Fibroblast of upper back skin (primary cell): ENCODE data around the gene MOCS1.
"Not testable (repeated sequence)": the region's sequence is repeated elsewhere in the genome, so short reads cannot be mapped to it uniquely, and the experiment has no call there.

Experiments used
- DNase-seq: peaks from one replicate; pipeline ENCODE4 v3.0.0-alpha.2; 2013

The MOCS1 gene

DNA sequence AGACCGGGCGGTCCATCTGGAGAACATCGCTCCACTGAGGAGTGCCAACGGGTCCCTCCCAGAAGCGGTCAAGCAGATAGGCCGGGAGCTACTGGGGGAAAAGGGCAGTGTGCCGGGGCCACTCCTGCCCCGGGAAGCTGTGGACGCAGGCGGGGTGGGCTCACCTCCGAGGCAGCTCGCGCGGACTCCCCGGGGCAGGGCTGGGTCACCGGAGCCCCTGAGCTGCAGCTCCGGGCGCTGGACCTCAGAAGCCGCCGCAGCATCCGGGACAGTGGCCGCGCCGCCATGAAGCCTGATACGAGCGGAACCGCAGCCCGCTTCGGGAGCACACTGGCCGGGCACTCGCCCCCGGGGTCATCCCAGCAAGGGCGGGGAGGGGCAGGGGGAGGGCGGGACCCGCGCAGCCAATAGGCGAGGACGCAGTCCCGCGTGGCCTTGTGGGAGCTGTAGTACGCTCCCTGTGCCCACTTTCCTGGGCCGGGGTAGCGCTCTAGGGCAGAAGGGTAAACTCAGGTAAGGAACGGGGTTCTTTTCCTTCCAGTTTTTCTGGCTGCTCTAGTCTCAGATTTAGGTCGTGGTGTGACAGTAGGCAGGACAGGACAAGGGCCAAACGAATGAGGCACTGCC is at the start of gene MOCS1:
Gene MOCS1 (minus strand): TSS at position 332 of the 627 bp plus-strand sequence. CDS start 45 bp downstream, at position 287.
- DNase-seq, result peak; percentile 56

DNA sequence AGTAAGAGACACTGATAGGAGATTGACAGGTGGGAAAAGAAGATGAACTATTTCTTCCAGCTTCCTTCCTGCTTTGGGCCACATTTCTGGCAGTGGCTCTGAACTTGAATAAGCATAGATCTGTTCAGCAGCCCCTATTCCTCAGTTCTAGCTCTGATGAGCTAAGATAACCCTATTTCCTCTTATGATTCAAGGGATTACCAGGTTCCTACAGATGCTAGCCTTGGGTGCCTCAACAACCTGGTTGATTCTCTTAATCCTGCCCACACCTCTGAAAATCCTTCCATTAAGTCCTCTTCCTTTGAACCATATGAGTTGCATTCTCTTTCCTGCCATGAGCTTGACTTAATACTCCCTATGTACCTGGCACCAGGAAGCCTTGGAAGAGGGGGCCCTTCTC is 49.8 kb upstream of the MOCS1 start:
- DNase-seq, result no peak

DNA sequence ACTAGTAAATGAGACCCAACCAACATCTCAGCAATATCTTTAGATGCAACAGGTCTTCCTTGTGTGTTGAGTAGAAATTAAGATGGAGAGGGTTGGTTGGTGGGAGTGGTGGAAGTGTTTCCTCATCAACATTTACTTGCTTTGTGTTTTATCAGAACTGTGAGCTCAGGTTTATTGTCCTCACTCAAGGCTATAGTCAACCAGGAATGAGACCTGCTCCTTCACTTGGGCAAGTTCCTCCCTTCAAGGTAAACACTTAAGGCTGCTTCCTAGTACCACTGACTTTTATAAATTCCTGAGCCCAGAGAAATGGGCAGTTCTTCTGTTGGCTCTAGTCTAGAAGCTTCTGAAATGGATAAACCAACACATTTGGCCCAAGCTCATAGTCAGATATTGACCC is 48.9 kb upstream of the MOCS1 start:
- DNase-seq, result no peak

DNA sequence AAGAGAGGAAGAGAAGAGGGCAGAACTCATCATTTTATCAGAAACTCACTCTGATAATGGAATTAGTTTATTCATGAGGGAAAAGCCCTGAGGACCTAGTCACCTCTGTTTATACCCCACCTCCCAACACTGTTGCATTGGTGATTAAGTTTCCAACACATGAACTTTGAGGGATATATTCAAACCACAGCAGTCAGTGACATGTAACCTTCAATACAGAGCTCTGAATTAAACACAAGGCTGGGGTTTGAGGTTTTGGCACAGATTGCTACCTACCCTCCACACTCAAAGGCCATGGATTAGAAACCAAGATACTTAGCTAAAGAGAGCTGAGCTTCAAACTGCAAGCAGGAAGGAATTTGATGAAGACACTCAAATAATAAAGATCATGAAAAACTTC is 48.5 kb upstream of the MOCS1 start:
- no peak for DNase-seq

DNA sequence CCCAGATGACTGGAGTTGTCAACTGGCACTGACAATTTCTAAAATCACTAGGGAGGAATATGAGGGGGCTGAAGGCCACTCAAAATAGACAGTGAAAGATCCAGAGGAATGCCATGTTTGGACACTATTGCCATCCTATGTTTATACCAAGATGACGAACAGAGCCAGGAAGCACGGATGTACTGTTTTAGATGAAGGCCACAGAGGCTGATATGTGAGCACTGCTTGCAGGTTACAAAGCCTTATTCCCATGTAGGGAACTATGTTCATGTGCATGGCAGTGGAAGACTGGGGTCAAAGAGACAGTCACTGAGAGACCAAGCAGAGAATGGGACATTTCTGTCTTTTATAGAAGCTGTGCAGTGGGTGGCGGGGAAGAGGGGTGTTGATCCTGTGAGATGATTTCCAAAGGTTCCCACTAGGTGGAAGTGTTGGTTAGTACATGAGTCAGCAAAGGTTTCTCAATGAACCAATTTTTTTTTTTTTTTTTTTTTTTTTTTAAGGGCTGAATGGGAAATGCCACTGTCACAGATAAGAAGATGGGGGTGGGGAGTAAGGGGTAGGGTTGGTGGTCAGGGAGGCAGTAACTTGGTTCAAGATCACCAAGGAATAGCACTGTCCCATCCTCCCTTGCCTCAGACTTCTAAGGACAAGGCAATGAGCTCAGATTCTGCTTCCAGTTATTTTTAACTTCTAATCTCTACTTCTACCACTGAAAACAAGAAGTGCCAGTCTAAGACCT is 46.7 kb upstream of the MOCS1 start:
- peak; percentile 48 for DNase-seq

DNA sequence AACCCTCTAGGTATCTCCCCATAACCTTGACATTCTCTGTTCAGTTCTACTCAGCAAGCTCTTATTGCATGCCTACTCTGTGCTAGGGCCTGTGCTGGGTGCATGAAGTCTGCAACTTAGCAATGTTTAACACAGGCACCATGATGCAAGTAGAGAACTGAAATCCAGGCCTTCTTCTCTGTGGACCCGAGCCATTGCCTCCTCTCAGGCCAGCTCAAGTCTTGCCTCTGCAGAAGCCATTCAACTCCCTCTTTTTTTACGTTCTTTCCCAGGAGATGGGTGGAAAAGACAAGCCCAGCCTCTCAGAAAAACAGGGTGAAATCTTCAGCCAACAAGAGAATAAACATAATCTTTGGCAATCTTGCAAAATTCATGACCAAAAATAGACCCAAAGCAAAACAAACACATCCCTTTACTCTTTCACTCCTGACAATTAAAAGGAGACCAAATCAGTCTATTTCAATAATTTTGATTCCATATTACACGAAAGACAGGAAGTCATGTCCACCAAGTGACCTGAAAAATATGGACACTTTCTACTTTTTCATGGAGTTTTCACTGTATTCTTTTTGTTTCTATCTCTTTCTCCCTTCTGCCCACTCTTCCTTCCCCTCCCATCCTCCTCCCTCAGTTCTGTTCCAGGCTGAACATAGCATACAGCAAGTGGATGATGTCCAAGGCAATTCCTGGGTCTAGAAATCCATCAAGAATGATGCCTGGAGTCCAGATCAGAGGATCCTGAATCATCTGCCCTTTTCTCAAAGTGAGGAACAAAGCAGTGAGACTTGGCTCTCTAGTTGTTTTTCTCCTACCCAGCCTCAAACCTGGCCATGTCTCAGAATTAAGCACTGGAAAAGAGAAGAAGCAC is 45.4 kb upstream of the MOCS1 start:
- DNase-seq, result peak; percentile 2

DNA sequence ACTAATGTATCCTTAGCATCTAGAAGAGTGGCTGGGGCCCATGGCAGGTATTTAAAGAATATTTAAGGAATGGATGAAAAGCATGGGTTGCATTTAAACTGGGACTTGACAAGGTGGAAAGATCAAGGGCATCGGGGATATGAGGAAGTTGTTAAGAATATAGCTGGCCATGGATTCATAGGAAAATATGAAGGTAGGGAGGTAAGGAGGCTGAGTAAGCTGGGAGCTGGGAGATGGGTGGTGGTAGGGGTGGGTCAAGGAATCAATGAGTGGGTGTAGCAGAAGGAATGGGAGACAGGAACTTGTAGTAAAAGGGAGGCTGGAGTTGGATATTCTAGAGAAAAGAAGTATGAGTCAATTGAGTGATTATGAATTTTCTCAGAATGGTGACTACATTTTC is 44.0 kb upstream of the MOCS1 start:
- no peak for DNase-seq

DNA sequence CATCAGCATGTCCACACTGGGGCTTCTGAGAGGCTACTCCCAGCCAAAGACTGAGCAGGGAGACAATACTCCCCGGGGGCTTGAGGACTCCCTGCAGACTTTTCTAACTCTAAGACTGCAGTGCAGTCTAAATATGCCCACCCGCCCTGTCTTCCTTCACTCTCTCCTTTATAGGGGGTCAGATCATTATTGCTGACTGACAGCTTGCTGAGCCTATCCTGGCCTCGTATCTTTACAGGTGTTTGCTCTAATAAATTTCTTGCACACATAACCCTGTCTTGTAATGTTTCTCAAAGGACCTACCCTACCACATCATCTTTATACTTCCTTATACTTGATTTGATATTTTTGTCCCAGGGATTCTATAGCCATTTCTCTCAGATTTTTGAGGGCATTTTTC is 39.4 kb upstream of the MOCS1 start:
- no peak for DNase-seq

DNA sequence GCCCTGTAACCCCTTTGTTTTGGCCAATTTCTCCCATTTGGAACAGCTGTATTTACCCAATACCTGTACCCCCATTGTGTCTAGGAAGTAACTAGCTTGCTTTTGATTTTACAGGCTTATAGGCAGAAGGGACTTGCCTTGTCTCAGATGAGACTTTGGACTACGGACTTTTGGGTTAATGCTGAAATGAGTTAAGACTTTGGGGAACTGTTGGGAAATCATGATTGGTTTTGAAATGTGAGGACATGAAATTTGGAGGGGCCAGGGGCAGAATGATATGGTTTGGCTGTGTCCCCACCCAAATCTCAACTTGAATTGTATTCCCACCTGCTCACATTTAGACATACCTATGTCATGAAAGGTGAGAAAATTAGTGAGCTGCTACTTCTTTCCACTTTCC is 38.5 kb upstream of the MOCS1 start:
- DNase-seq, result not testable (repeated sequence)

DNA sequence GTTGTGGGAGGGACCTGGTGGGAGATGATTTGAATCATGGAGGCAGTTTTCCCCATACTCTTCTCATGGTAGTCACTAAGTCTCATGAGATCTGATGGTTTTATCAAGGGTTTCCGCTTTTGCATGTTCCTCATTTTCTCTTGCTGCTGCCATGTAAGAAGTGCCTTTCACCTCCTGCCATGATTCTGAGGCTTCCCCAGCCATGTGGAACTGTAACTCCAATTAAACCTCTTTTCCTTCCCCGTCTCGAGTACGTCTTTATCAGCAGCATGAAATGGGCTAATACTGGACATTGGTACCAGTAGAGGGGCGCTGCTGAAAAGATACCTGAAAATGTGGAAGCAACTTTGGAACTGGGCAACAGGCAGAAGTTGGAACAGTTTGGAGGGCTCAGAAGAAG is 36.9 kb upstream of the MOCS1 start:
- DNase-seq, result not testable (repeated sequence)

DNA sequence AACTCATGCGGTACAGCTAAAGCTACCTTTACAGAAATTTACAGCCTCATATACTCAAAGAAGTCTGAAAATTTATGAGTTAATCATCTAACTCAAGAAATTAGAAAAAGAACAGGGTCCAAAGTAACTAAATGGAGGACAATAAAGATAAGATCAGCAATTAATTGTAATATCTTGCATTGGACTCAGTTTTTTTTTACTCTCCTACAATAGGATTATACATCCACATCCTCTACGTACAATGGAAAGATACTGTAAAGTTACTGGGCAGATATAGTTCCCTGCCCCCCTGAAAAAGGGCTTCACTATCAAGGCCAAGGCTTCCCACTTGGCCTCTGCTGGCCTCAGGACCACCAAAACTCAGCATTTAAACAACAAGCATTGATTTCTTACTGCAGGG is 31.5 kb upstream of the MOCS1 start:
- DNase-seq, result no peak

DNA sequence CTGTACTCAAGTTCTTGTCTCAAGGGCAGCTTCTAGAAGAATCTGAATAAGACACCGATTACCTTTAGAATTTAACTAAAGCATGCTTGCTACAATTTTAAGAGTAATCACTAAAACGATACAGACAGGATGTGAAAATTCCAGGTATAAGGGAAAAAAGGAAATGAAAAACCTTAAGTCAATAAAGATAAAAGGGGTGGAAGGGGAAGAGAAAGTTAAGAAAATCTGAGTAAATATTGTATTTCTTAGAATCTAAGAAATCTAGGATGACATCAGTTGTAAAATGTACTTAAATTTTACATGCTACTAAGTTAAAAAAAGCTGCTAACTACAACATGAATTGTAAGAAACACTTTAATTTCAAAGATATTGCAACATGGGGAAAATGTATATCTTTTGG is 30.3 kb upstream of the MOCS1 start:
- no peak for DNase-seq

DNA sequence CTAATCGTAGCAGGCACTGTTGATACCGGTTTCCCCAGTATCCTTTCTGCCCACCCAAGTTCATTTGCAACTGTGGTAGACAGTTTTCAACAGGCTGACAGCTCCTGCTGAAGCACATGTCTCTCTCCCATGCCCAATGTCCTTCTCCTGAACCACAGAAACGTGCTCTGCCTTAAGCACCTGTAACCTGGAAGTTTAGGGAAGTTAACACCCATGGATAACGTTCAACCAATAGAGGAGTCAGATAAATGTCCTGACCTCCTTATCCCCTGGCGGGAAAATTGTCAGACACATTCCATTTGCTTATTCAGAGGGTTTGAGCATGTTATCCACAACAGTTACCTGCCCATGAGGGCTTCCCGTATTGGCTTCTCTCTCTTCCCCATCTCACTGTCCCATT is 29.8 kb upstream of the MOCS1 start:
- no peak for DNase-seq

DNA sequence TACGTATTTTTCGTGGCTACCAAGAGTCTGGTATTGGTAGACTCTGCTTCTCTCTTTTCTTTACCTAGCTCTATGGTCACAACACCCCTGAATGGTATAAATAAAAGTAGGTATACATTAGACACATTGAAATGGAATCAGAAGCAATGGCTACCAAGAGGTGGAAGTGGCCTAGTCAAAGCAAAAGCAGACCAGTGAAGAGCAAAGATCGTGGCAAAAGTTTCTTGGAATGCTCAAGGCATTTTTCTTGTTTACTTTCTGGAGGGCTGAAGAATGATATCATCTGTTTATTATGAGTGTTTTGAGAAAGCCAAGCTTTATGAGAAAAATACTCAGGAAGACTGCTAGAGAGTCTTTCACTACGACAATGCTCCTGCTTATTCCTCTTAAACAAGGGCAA is 28.6 kb upstream of the MOCS1 start:
- no peak for DNase-seq

DNA sequence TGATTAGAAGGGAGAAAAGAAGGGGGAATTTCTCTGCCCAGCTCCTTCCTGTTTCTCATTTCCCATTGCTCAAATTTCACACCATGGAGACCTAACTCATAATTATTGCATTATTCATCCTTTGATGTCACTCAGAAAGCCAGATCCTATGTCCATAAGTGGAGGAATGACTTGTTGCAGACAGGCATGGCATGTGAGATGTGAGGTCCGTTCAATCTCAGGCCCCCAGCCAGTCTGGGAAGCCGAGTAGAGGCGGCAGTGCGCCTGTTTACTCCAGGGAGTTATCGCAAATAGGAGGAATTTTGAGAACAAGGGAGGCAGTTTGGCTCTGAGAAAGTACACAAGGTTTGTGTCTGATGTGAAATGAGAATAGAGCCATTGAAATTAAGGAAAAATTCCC is 26.9 kb upstream of the MOCS1 start:
- peak; percentile 53 for DNase-seq

DNA sequence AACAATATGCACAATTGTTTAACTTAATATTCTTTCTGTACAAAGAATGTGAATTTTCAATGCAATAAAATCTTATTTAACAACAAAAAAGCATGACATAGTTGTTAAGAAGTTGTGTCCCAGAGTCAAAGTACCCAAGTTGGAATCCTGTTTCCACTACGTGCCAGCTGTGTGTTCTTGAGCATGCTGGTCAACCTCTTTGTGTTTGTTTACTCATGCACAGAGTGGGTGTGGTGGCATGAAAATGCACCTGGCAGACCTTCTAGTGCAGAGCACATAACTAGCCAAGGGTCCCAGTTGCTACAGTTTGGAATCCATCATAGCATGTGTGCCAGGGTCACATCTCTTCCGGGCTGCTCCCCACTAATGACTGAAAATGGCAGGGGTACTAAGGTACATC is 24.7 kb upstream of the MOCS1 start:
- no peak for DNase-seq

DNA sequence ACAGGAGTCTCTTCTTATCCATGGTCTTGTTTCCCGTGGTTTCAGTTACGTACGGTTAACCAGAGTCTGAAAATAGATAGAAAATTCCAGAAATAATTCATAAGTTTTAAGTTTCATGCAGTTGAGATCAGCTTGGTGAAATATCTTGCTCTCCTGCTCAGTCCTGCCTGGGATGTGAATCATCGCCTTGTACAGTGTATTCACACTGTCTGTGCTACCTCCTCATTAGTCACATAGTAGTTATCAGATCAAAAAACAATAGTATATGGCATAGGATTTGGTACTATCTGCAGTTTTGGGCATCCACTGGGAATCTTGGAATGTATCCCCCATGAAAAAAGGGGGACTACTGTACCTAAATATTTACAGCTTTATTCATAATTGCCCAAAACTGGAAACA is 22.7 kb upstream of the MOCS1 start:
- DNase-seq, result peak; percentile 32

DNA sequence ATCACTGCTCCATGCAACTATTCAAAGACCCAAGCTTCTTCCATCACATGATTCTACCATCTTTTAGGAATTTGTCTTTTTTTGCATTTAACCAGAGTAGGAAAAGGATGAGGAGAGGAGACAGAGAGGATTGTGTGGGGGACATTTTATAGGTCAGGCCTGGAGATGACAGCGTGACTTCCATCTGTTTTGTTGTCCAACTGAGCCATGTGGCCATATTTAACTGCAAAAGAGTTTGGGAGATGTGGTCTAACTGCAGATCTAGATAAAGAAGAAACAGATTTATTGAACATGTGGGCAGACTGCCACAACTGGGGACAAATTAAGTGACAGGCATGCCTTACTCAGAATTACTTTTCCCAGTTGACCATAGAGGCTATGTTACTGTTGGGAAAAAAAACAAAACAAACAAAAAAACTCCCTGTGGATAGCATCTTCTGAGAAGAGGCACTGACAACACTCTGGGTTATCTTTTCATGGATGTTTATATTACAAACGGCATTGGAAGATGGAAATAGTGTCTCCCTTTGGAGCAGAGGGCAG is 18.9 kb upstream of the MOCS1 start:
- DNase-seq, result no peak

DNA sequence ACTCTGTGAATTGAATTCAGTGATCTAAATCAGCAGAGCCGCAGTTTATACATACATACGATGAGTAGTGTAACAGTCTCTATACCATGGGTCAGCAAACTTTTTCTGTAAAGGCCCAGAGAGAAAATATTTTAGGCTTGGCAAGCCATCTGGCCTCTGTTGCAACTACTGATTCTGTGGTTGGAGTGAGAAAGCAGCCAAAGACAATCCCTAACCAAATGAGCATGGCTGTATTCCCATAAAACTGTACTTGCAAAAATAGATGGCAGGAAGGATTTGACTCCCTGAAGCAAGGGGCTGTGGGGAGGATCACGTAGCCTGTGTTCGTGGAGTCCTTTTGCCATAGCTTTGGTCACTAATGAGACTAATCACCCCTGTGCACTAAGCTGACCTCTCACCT is 17.9 kb upstream of the MOCS1 start:
- peak; percentile 65 for DNase-seq

DNA sequence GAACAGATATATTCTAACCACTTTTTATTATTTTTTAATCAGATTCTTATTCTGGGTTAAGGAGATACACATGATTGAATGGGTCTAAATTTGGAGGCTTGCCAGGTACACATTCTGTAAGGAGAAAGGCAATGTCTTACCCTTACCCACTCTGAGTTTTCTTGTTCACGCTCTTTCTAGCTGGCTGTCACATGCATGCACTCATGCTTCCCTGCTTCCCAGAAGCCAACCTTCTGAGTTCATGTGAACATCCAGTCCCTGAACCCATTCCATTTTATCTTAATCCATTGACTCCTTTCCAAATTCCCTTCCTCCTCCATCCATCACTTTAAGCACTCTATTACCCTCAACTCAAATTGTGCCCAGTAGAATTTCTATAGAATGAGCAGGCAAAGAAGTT is 17.5 kb upstream of the MOCS1 start:
- DNase-seq, result no peak

DNA sequence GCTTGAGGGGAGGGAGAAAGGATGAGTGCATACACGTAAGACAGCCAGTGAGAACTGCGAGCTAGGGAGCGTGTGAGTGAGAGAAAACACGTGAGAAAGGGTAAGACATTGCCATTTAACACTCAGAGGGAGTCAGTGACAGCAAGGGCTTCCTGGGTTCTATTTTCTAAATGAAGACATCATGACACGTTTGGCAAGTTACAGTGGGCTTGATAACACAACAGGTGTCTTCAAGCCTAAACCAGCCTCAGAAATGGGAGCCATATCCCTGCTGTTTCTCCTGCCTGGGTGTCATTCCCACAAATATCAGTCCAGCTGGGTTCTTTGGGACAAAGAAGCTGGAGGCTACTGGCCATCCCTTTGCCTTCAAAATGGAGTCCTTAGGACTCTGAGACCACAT is 16.9 kb upstream of the MOCS1 start:
- DNase-seq, result no peak

DNA sequence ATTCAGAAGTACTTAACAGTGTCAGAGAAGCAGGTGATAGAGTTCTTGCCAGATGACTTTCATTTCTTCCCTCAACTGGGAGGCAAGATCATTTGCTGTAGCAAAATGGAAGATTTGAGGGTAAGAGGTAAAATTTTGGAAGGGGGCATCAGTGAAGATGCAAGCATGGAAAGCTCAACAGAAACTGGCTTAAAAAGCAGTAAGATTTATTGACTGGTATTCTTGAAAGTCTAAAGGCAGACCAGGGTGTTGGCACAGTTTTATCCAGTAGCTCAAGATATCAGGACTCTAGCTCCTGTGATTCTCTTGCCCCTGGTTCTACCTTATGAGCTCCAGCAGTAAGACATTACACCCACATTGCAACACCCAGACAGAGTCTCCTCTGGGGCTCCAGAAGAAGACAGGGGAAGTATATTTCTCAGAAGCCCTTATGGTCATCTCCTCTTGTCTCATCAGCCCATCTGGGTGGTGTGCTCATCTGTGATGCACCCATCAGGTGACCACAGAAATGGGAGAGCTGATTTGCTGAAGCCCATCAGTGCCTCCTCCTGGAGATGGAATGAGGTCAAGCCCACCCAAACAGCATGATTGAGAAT is 16.0 kb upstream of the MOCS1 start:
- no peak for DNase-seq

DNA sequence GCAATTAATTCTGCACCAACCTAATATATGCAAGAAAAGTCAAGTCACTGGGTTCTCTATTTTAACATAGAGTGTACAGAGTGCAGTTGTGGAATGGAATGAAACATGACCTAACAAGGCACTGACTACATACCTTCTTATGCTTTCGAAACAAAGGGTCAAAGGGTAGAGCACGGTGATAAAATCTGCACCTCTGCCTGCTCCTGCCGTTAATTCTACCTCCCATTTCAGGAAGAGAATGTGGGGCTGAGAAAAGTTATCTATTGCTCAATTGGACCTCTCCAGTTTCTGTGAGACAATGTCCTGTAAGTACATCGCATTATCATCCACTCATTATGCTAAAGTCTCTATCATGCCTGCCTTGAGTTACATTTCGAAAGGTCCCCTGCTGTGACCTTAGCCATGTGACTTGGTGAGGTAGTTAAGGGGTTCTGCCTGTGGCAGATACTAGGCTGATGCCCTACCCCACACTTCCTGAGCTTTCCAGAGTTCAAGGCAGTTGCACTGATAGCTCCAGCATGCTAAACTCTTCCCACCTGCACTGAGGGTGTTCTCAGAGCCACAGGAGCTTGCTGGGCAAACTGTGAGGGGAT is 14.0 kb upstream of the MOCS1 start:
- no peak for DNase-seq
